Measurements from ENCODE around the gene GPC6.

GRCh38 chr13:94080527-94080926 lies 853.9 kb downstream of the GPC6 start:
- TF ChIP-seq YY1 (IDR thresholded peaks at IDR 0.05; ENCODE audit: low read depth): no peak
- no peak for TF ChIP-seq FOXJ3 (CRISPR knock-in tag; IDR thresholded peaks at IDR 0.05)
- no peak for TF ChIP-seq CTCF (IDR thresholded peaks at IDR 0.05)
- TF ChIP-seq JUND (IDR thresholded peaks at IDR 0.05): no peak
